Inflammatory macrophage treated with lipopolysaccharide for 1 hour (primary cell): Measurements from ENCODE around the gene VAV3.
"Not testable (repeated sequence)": the region's sequence is repeated elsewhere in the genome, so short reads cannot be mapped to it uniquely, and the experiment has no call there.

Experiments used
- DNase-seq, 2 donors: peaks; one replicate each; pipeline ENCODE4 v3.0.0-alpha.2; 2020 to 2022

Gene VAV3

DNA sequence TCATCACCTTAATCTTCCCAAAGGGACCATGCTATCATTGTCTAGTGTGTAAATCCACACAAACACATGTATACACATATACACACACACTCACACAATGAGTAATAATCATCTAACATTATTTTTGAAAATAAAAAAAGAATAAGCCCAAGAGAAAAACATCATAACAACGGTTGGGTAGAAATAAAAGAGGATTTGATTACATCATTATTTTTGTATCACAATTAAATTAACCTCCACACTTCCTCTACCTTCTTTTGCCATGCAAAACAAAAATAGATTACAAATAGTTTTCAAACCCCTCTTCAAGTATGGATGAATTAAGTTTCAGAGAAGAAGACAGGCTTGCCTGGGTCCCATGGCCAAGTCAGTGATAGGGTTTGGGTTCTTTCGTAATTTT is 238.1 kb downstream of the VAV3 start:
- DNase-seq, result no peak

DNA sequence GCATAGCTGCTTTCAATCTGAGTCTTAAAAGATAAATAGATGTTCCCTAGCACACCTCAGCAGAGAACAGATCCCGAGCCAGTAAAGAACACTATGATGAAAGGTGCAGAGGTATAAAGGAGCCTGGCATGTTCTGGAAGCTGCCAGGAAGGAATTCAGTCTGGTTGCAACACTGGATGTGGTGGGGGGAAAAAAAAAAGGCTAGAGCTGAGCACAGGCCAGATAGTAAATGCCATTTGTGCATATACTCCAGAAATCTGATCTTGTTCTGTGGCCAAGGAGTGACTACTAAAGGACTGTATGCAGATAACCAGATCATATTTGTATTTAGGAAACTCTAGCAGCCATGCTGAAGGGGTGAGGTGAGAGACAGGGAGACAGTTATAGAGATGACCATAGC is 240.3 kb downstream of the VAV3 start:
- no peak for DNase-seq

DNA sequence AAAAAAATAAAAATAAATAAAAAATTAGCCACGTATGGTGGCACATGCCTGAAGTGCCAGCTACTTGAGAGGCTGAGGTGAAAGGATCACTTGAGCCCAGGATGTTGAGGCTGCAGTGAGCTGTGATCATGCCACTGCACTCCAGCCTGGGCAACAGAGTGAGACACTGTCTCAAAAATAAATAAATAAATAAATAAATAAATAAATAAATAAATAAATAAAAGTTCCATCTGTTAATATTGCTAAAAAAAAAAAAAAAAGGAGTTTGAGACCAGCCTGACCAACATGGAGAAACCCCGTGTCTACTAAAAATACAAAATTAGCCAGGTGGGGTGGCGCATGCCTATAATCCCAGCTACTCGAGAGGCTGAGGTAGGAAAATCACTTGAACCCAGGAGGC is 244.8 kb downstream of the VAV3 start:
- not testable (repeated sequence) for DNase-seq

DNA sequence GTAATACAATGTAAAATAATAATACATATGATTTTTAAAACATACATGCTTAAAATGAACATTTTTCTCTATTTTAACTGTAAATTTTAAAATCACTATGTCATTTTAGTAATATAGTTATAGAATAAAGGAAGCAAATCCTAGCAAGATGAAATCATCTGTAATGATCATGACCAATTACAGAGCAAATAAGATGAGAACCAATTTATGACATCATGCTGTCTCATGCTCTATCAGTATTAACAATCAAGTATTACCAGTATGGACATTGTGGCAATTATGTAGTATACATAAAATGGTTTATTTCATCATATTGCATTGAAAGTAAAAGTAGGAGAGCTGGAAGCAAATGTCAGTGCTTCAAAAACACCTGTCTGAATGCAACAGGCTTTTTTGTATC is 255.0 kb downstream of the VAV3 start:
- no peak for DNase-seq

DNA sequence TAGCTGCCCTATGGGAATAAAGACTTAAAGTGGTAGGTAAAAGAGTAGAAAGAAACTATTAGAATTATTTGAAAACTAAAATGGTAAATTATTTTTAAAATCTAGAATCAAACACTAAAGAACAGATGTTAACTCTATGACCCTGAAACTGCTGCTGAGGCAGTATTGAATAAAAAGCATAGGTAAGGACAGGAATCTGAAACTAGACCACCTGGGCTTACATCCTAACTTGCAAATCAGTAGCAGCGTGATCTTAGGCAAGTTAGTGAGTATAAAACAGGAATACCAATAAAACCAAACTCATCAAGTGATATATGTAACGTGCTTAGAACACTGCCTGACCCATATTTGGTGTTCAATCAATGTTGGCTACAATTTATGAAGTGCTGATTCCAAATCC is 257.9 kb downstream of the VAV3 start:
- no peak for DNase-seq

GRCh38 chr1:107706182-107706581 is 258.8 kb downstream of the VAV3 start:
- DNase-seq, result no peak

- no peak for DNase-seq
Observed at GRCh38 chr1:107704911-107705310, 260.1 kb downstream of the VAV3 start.

GRCh38 chr1:107702946-107703571 is 261.9 kb downstream of the VAV3 start:
- DNase-seq, result no peak

DNA sequence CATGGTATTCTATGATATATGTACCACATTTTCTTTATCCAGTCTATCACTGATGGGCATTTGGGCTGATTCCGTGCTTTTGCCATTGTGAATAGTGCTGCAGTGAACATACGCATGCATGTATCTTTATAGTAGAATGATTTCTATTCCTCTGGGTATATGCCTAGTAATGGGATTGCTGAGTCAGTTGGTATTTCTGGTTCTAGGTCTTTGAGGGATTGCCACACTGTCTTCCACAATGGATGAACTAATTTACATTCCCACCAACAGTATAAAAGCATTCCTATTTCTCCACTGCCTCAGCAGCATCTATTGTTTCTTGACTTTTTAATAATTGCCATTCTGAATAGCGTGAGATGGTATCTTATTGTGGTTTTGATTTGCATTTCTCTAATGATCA is 264.3 kb downstream of the VAV3 start:
- not testable (repeated sequence) for DNase-seq

DNA sequence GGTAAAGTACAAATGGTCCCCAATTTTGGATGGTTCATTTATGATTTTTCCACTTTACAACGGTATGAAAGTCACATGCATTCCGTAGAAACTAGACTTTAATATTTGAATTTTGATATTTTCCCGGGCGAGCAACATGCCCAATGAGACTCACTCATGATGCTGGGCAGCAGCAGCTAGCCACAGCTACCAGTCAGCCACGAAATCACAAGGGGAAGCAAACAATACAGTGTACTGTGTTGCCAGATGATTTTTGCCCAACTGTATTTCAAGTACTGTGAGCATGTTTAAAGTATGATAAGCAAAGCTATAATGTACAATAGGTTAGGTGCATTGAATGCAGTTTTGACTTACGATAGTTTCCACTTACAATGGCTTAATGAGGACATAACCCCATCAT is 266.8 kb downstream of the VAV3 start:
- DNase-seq, result no peak

DNA sequence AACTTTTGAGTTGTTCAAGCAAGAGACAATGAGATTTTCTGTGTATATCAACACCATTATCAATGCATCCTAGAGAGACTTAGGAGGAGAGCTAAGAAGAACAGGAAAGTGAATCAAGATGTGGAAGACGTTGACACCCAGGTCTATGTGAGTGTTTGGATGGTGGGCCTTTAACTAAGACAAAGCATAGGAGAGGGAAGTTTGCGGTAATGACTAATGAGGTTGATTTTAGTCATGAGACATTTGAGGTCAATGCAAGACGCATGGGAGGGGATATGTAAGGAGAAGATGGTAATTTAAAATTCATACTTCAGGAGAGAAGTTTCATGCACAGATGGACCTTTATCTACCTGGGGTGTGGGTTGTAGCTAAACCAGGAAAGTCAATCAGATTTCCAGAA is 269.6 kb downstream of the VAV3 start:
- no peak for DNase-seq

GRCh38 chr1:107692580-107693345 is 272.2 kb downstream of the VAV3 start:
- DNase-seq, result no peak

DNA sequence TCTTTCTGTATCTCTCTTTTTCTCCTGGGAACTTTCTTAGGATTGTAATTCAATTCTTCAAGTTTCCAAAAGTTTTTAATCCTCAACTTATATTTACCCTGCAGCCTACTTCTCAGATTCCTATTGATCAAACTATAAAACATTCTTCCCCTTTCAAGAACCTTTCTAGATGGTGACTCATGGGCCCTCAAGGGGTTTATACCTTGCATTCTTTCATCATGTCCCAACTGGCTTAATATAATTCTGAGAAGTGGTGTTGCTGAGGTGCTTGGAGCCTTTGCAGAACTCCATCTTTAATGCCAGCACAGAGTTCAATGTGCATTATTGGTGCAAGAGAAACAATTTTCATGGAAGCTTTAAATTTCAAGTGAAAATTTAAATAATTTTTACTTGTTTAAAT is 273.4 kb downstream of the VAV3 start:
- no peak for DNase-seq

DNA sequence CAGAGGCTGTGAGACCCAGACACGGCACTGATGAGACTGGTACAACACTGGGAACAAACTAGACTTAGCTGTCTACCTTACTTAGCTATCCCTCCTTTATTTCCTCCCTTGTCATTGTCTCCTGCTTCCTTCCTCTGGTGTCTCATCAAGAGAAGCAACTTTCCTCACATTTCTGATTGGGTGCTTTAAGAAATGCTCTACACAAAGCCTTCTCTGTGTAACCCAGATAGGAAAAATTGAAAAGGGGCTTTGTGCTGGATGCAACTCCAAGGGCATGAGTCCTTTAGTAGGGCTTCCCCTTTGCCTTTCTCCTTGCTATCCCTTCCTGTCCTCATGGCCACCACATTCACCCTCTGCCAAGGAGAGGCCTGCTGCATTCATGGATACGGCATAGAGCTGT is 274.5 kb downstream of the VAV3 start:
- DNase-seq, result no peak

- no peak for DNase-seq
Observed at GRCh38 chr1:107689733-107690132, 275.2 kb downstream of the VAV3 start.

DNA sequence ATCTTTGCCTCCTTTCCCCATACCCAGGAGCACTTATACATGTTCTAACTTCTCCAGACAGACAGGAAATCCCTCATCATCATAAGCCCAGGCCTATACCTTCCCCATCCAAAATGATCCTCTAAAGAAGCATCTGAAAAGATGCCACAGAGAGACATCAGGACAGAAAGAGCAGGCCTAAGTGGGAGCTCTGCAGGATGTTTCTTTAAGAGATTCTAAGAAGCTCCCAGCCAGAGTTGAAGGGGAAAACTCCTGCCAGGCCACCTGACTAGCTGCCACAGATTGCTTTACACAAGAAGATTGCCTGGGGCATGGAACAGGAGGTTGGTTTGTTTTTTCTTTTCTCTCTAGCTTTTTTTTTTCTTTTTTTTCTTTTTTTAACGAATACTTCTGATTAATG is 275.8 kb downstream of the VAV3 start:
- no peak for DNase-seq

GRCh38 chr1:107687849-107688753 is 276.9 kb downstream of the VAV3 start:
- no peak for DNase-seq

GRCh38 chr1:107683683-107684082 is 281.3 kb downstream of the VAV3 start:
- no peak for DNase-seq

- DNase-seq, result no peak
Observed at GRCh38 chr1:107683191-107683657, 281.8 kb downstream of the VAV3 start.

GRCh38 chr1:107682467-107682866 is 282.5 kb downstream of the VAV3 start:
- no peak for DNase-seq

- DNase-seq, result no peak
Observed at GRCh38 chr1:107681001-107681479, 283.9 kb downstream of the VAV3 start.

DNA sequence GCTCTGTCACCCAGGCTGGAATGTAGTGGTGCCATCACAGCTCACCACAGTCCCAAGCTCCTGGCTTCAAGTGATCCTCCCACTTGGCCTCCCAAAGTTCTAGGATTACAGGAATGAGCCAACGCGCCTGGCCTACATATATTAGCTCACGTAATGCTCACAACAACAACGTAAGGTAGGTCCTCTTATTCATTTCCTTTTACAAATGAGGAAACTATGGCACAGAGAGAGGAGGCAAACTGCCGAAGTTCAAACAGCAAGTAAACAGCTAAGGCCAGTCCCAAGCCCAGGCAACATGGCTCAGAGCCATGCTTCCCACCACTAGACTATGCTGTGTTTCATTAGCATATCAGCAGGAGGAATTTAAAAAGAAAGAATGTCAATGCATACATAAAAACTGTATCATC is 284.4 kb downstream of the VAV3 start:
- no peak for DNase-seq

DNA sequence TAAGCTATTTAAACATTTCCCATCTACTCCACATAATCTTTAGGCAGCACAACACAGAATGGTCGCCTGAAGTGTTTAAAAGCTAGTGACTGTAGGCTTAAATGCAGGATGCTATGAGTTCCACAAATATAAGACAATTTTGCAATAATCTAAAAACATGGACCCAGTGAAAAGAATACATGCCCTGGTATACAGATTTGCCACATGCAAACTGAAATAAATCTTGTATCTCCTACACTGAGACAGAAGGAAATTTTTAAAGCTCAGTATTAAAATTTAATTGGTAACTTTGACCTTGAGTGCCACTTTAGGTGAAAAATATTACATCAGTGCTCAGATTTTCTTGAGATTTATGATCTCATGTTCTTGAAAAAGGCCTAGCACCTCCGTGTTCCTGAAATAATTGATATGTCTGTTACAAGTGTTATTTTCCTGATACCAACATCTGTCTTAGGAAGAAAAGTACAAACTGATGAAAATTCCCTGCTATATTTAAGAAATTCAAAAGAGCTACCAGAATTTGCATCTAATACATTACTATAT is 285.5 kb downstream of the VAV3 start:
- DNase-seq, result no peak
